Measurements from ENCODE around the gene IL22RA1. TPM values are rescaled to one million over a fixed set of nuclear protein-coding genes. Genes with fewer than 3 reads are reported as not detected.
A peak's percentile ranks its signal among the peaks of the same experiment; 100 is the strongest.

IL22RA1 gene
- total and polyA plus RNA-seq, 12 donors, result 0.06 to 0.76 (median 0.26) TPM; not detected in 2

GRCh38 chr1:24109686-24110475 lies 33.1 kb downstream of the IL22RA1 start:
- Histone ChIP-seq H3K4me3 (no peak overlapping the region), H3K9me3 (replicated peaks in 1 of 3) (no peaks in the 10 kb centered on the region), H3K27ac (no peak overlapping the region), H3K4me1 (replicated peaks in 1 of 2) (peaks cover 0 to 5% of the 10 kb centered on the region in 2 donors), H3K36me3 (replicated peaks in 1 of 2) (no peaks in the 10 kb centered on the region), H3K27me3 (no peaks in the 10 kb centered on the region)
- intact Hi-C loops (cut with DNase I), result no loop called here
- 87 to 92% (median 88%) methylated on average over 10 to 15 of the region's 15 CpGs for WGBS, 4 donors
- DNase-seq, result no peak
- TF ChIP-seq POLR2A (IDR thresholded peaks at IDR 0.05) (no peak), CTCF (IDR thresholded peaks at IDR 0.05) (no peak)

GRCh38 chr1:24109166-24109483 lies 33.8 kb downstream of the IL22RA1 start:
- no peak for DNase-seq
- intact Hi-C loops (cut with DNase I), result no loop called here
- WGBS, 4 donors, result 44 to 90% (median 67%) methylated on average over 1 of the region's 1 CpG
- Histone ChIP-seq H3K36me3 (replicated peaks in 1 of 2) (no peaks in the 10 kb centered on the region), H3K27me3 (no peaks in the 10 kb centered on the region), H3K9me3 (replicated peaks in 1 of 3) (no peaks in the 10 kb centered on the region), H3K27ac (peak overlapping the region in 2 of 5 donors; percentile 57 to 60), H3K4me3 (no peak overlapping the region), H3K4me1 (replicated peaks in 1 of 2) (peaks cover 0 to 5% of the 10 kb centered on the region in 2 donors)
- TF ChIP-seq POLR2A (IDR thresholded peaks at IDR 0.05) (no peak), CTCF (IDR thresholded peaks at IDR 0.05) (no peak)

- Histone ChIP-seq H3K4me1 (replicated peaks in 1 of 2) (peaks cover 1 to 5% of the 10 kb centered on the region in 2 donors), H3K9me3 (replicated peaks in 1 of 3) (no peaks in the 10 kb centered on the region), H3K4me3 (no peak overlapping the region), H3K27me3 (no peaks in the 10 kb centered on the region), H3K36me3 (replicated peaks in 1 of 2) (no peaks in the 10 kb centered on the region), H3K27ac (peak overlapping the region in 2 of 5 donors; percentile 57 to 60)
- WGBS, 4 donors, result 54 to 66% (median 64%) methylated on average over 15 to 22 of the region's 22 CpGs
- intact Hi-C loops (cut with DNase I), result no loop called here
- TF ChIP-seq CTCF (IDR thresholded peaks at IDR 0.05), result no peak
- peak in 1 of 2 donors; percentile 69 for TF ChIP-seq POLR2A (IDR thresholded peaks at IDR 0.05)
- peak; percentile 46 to 81 (median 74) for DNase-seq
Measured at GRCh38 chr1:24108334-24109165, 34.4 kb downstream of the IL22RA1 start.

GRCh38 chr1:24107462-24108138 lies 35.3 kb downstream of the IL22RA1 start:
- no peaks in the 10 kb centered on the region for H3K9me3 ChIP-seq (replicated peaks in 1 of 3)
- H3K4me1 ChIP-seq (replicated peaks in 1 of 2), result peaks cover 6 to 8% of the 10 kb centered on the region in 2 donors
- WGBS, 4 donors, result 55 to 80% (median 67%) methylated on average over 2 to 18 of the region's 18 CpGs
- H3K27me3 ChIP-seq, result no peaks in the 10 kb centered on the region
- intact Hi-C loops (cut with DNase I), result no loop called here
- no peak for TF ChIP-seq CTCF (IDR thresholded peaks at IDR 0.05)
- TF ChIP-seq POLR2A (IDR thresholded peaks at IDR 0.05), result no peak
- DNase-seq, result peak; percentile 37 to 79 (median 64)
- no peak overlapping the region for H3K27ac ChIP-seq
- H3K36me3 ChIP-seq (replicated peaks in 1 of 2), result no peaks in the 10 kb centered on the region
- no peak overlapping the region for H3K4me3 ChIP-seq
